Small intestine (tissue), 7 donors: ENCODE results near the gene ARHGAP28. TPM values are rescaled to one million over a fixed set of nuclear protein-coding genes. Genes with fewer than 3 reads are reported as not detected.
A peak's percentile ranks its signal among the peaks of the same experiment; 100 is the strongest.
"Not testable (repeated sequence)": the region's sequence is repeated elsewhere in the genome, so short reads cannot be mapped to it uniquely, and the experiment has no call there.

ENCODE experiments used
- DNase-seq, 2 donors: peaks; one replicate each; pipeline versions ENCODE4 v3.0.0 to v3.0.0-alpha.2; 2013
- FAIRE-seq: peaks from 2 replicates; lab custom pipeline; 2012; peaks lifted over from hg19 to GRCh38; lab: Jason Lieb, UNC
- H3K27ac ChIP-seq, 3 donors: one replicate each; pipeline ENCODE4 v1.5.1; 2013; ENCODE audit warnings: low read length in 2 of 3, mild to moderate bottlenecking in 2 of 3, control low read depth in 1 of 3, inconsistent platforms in 1 of 3, low read depth in 1 of 3, moderate library complexity in 1 of 3
- H3K27me3 ChIP-seq, 3 donors: one replicate each; pipeline ENCODE4 v1.6.1; 2013; ENCODE audit warnings: low read length in 3 of 3, inconsistent platforms in 1 of 3; ENCODE audit not compliant: control insufficient read depth in 3 of 3, insufficient read depth in 3 of 3
- H3K36me3 ChIP-seq, 3 donors: one replicate each; pipeline ENCODE4 v1.6.1; 2013; ENCODE audit warnings: low read length in 3 of 3, inconsistent platforms in 1 of 3, low read depth in 1 of 3, mild to moderate bottlenecking in 1 of 3, moderate library complexity in 1 of 3; ENCODE audit not compliant: control insufficient read depth in 3 of 3, insufficient read depth in 2 of 3
- H3K4me1 ChIP-seq, 3 donors: one replicate each; pipeline ENCODE4 v1.6.1; 2013; ENCODE audit warnings: low read length in 2 of 3, inconsistent platforms in 1 of 3, low read depth in 1 of 3, mild to moderate bottlenecking in 1 of 3, moderate library complexity in 1 of 3; ENCODE audit not compliant: control insufficient read depth in 3 of 3, insufficient read depth in 2 of 3
- H3K4me3 ChIP-seq, 3 donors: one replicate each; pipeline ENCODE4 v1.5.1; 2013; ENCODE audit warnings: low read length in 3 of 3, control low read depth in 1 of 3, inconsistent platforms in 1 of 3, low read depth in 1 of 3, mild to moderate bottlenecking in 1 of 3, moderate library complexity in 1 of 3
- H3K9me3 ChIP-seq, 2 donors: one replicate each; pipeline ENCODE4 v1.6.1; 2013; ENCODE audit warnings: low read depth in 1 of 2, low read length in 1 of 2; ENCODE audit not compliant: control insufficient read depth in 2 of 2, insufficient read depth in 1 of 2
- WGBS, 3 donors: extraction: QIAGEN DNeasy Blood & Tissue Kit; methylation state at CpG; one replicate each; pipeline ENCODE4 v1.1.7; 2013; 5-methylcytosine and 5-hydroxymethylcytosine counted together
- polyA plus RNA-seq, 4 donors: library from polyadenylated mRNA; stranded (reverse) in 3 of 4; unstranded in 1 of 4; fragments of 200-250 nt in 3 of 4; fragments of 120-200 nt in 1 of 4; gene quantifications; one replicate each; pipeline versions ENCODE4 v1.2.1 to v1.2.3, GENCODE V29; 2013
- donor health status: healthy with polysubstance abuse.
- donor health status: control.
- donor health status: control.
- donor health status: Bipolar disorder and iron deficiency.
- donor health status: healthy.

ARHGAP28 gene
- polyA plus RNA-seq, 4 donors: 1.2 to 10.8 (median 2.4) TPM

- no peak for FAIRE-seq
- 60 to 87% (median 74%) methylated on average over 2 of the region's 2 CpGs for WGBS, 3 donors
- Histone ChIP-seq H3K4me3 (no peak overlapping the region), H3K4me1 (no peaks in the 10 kb centered on the region), H3K36me3 (no peaks in the 10 kb centered on the region), H3K27me3 (no peaks in the 10 kb centered on the region), H3K9me3 (no peaks in the 10 kb centered on the region), H3K27ac (no peak overlapping the region)
- no peak for DNase-seq
Measured at GRCh38 chr18:6927153-6927552, 197.6 kb downstream of the ARHGAP28 start.

- no peaks in the 10 kb centered on the region for H3K4me1 ChIP-seq
- DNase-seq: no peak
- no peak overlapping the region for H3K27ac ChIP-seq
- 84 to 89% (median 86%) methylated on average over 11 of the region's 11 CpGs for WGBS, 3 donors
- no peak for FAIRE-seq
- no peaks in the 10 kb centered on the region for H3K9me3 ChIP-seq
- H3K36me3 ChIP-seq: no peaks in the 10 kb centered on the region
- H3K27me3 ChIP-seq: no peaks in the 10 kb centered on the region
- no peak overlapping the region for H3K4me3 ChIP-seq
Measured at GRCh38 chr18:6928359-6928758, 198.8 kb downstream of the ARHGAP28 start.

- no peak for FAIRE-seq
Measured at GRCh38 chr18:6929370-6930102, 200.0 kb downstream of the ARHGAP28 start.

GRCh38 chr18:6934859-6935258, 205.3 kb downstream of the ARHGAP28 start:
- DNase-seq (no peak), FAIRE-seq (no peak)
- Histone ChIP-seq H3K4me3 (no peak overlapping the region), H3K9me3 (no peaks in the 10 kb centered on the region), H3K27me3 (no peaks in the 10 kb centered on the region), H3K4me1 (no peaks in the 10 kb centered on the region), H3K36me3 (no peaks in the 10 kb centered on the region), H3K27ac (no peak overlapping the region)
- WGBS, 3 donors: 80 to 87% (median 80%) methylated on average over 1 of the region's 1 CpG

More at GRCh38 chr18:6929370-6930102, 200.0 kb downstream of the ARHGAP28 start:
- no peaks in the 10 kb centered on the region for H3K4me1 ChIP-seq
- H3K9me3 ChIP-seq: no peaks in the 10 kb centered on the region
- H3K27me3 ChIP-seq: no peaks in the 10 kb centered on the region
- H3K4me3 ChIP-seq: no peak overlapping the region
- H3K36me3 ChIP-seq: no peaks in the 10 kb centered on the region
- H3K27ac ChIP-seq: no peak overlapping the region
- DNase-seq: peak in 1 of 2 donors; percentile 32
- WGBS, 3 donors: 85 to 87% (median 86%) methylated on average over 42 to 45 of the region's 45 CpGs

GRCh38 chr18:6938003-6938402, 208.5 kb downstream of the ARHGAP28 start:
- Histone ChIP-seq H3K36me3 (peaks cover 0 to 3% (median 0%) of the 10 kb centered on the region in 3 donors), H3K4me3 (no peak overlapping the region), H3K4me1 (no peaks in the 10 kb centered on the region), H3K9me3 (no peaks in the 10 kb centered on the region), H3K27me3 (no peaks in the 10 kb centered on the region), H3K27ac (peak overlapping the region in 1 of 3 donors; percentile 20)
- 3 to 28% (median 19%) methylated on average over 7 of the region's 7 CpGs for WGBS, 3 donors
- DNase-seq (peak in 1 of 2 donors; percentile 45), FAIRE-seq (no peak)

- not testable (repeated sequence) for H3K27me3 ChIP-seq, H3K4me3 ChIP-seq, DNase-seq, H3K4me1 ChIP-seq, H3K27ac ChIP-seq, H3K36me3 ChIP-seq, H3K9me3 ChIP-seq
- FAIRE-seq: peak; percentile 51
- 46 to 62% (median 51%) methylated on average over 2 of the region's 2 CpGs for WGBS, 3 donors
Measured at GRCh38 chr18:6938403-6938802, 208.9 kb downstream of the ARHGAP28 start.

- Histone ChIP-seq H3K4me3 (no peak overlapping the region), H3K9me3 (no peaks in the 10 kb centered on the region), H3K27me3 (no peaks in the 10 kb centered on the region), H3K36me3 (peaks cover 0 to 3% (median 0%) of the 10 kb centered on the region in 3 donors), H3K4me1 (no peaks in the 10 kb centered on the region), H3K27ac (no peak overlapping the region)
- FAIRE-seq: no peak
- WGBS, 3 donors: 81 to 94% (median 91%) methylated on average over 4 of the region's 4 CpGs
- no peak for DNase-seq
Measured at GRCh38 chr18:6939972-6940371, 210.5 kb downstream of the ARHGAP28 start.

- Histone ChIP-seq H3K27ac (no peak overlapping the region), H3K4me1 (no peaks in the 10 kb centered on the region), H3K27me3 (no peaks in the 10 kb centered on the region), H3K9me3 (no peaks in the 10 kb centered on the region), H3K4me3 (no peak overlapping the region), H3K36me3 (peaks cover 0 to 3% (median 0%) of the 10 kb centered on the region in 3 donors)
- 81 to 90% (median 88%) methylated on average over 9 of the region's 9 CpGs for WGBS, 3 donors
- FAIRE-seq (no peak), DNase-seq (no peak)
Measured at GRCh38 chr18:6940451-6940850, 210.9 kb downstream of the ARHGAP28 start.
